GM19025 (cell line): ENCODE results near the gene ANO10.
"Not testable (repeated sequence)": the region's sequence is repeated elsewhere in the genome, so short reads cannot be mapped to it uniquely, and the experiment has no call there.

Source experiments
- ATAC-seq: cut with Tn5 transposase; IDR thresholded peaks from one replicate; pipeline ENCODE4 v1.9.1; 2021; ENCODE audit warnings: mild to moderate bottlenecking, low read depth, moderate library complexity; ENCODE audit not compliant: unreplicated experiment

The ANO10 gene

DNA sequence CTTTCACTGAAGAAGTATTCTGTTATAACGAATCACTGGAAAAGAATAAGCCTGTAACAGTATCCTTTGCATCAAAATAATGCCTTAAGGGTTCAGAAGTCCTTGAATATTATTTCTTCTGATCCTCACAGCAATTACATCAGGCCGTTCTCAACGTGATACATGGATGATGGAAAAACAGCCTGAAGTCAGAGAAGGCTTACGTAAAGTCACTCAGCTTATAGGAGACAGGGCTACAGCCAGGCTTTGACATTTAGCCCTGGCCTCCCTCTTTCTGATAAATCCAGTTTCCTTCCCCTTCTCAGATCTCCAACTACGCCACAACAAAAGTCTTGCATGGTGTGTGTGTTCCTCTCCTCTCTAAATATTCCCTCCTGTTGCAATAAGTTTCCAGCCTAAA is 131.9 kb downstream of the ANO10 start:
- no peak for ATAC-seq

DNA sequence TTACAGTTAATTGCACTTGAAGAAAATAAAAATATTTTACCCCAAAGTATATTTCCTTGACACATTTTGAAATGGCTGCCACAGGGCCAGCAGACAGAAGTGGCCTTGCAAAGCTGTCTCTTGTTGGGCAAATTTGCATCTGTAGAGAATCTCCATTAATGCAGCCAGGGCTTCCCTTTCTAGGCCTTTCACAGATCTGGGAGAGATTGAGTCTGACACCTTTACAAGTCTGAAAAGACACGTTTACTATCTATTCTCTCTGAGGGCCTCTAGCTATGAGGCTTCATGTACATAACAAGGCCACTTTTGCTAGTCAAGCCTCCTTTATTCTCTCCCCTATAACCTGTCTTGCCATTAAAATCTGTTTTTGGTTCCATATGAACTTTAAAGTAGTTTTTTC is 135.9 kb downstream of the ANO10 start:
- no peak for ATAC-seq

DNA sequence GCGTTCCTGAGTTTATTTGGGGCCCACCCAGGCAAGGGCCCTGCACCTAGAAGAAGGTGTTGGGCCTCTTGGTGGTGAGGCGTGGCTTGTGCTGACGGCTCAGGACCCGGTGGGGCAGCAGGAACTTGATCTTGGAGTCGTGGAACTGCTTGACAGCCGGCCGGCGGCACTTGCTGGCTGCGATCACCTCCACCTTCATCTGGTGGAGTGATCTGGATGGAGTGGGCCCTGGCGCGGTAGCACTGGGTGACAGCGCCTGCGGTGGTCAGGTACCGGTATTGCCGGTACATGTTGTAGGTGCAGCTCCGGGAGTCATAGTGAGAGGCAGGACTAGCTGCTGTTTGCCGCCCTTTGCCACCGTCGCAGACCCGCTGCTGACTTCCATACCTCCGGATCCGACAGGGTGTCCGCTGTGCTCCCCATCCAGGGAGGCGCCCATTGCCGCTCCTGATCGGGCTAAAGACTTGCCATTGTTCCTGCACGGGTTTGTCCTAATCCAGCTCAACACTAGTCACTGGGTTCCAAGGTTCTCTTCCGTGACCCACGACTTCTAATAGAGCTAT is 136.8 kb downstream of the ANO10 start:
- no peak for ATAC-seq

DNA sequence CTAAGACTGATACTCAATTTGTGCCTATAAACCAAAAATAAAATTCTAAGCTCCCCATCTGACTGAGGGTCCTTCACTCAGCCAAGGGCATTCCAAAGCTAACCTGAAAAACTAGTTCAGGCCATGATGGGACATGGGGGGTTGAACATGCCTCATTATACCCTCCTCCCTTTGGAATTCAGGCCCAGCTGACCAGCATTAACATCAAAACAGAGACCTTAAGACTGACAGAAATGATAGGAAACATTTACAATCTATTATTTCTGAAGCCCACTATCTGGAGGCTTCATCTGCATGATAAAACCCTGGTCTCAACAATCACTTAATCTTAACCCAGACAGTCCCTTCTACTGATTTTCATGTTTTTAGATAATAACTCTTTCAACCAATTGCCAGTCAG is 140.4 kb downstream of the ANO10 start:
- no peak for ATAC-seq

DNA sequence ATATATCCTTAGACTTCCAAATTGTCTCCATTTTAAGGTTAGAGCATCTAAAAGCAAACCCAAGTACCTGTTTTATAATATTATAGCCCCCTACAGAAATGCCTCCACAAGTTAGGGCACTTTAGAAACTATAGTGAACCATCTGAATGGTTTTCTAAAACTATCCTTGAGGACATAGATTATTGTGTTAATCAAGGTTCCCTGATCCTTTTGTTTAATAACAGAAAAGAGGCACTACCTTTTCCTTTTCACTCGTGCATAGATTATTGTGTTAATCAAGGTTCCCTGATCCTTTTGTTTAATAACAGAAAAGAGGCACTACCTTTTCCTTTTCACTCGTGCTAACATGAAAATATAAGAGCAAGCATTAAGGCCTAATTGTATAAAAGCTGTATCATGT is 143.0 kb downstream of the ANO10 start:
- ATAC-seq, result not testable (repeated sequence)

DNA sequence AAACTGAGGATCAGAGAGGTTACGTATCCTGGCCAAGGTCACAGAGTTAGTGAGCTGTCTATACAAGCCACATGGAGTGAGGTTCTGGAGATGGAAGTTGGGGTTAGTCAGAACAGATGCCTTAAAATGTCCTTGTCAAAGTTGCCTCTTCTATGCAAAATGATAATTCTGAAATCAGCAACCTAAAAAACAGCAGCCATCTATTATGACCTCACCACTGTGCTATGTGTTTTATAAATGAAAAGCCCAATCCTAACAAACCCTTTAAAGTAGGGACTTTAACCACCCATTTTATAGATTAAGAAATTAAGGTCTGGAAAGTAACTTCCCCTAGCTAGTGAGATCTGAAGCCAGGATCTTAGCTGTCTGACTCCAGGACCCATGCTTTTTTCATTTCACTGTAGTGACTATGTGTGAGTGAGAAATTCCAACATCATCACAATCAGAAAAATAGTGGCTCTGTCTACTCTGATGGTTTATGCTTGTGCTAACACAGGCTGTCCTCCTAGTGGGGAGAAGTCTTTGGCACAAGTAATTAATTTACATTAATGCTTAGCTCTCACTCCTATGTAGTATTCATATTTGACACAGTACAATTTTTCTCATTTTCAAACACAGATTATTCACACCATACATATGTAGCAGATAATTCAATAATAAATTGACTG is 143.6 kb downstream of the ANO10 start:
- no peak for ATAC-seq

DNA sequence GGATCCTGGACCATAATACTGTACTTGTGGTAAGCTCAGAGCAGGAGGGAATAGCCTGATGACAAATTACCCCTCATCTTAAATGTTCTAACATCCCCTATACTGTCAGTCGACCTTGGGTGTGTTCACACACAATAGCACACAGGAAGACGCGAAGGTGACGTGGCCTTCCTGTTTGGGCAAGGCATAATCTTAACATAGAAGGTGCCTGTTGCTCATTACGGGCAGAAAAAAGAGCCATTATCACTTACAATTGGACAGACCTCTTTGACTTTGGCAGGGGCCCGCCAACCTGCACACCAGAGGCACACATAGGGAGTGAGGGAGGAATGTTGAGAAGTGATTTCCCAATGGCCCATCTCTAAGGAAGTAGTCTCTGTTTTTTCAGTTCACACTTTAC is 144.2 kb downstream of the ANO10 start:
- ATAC-seq, result no peak

DNA sequence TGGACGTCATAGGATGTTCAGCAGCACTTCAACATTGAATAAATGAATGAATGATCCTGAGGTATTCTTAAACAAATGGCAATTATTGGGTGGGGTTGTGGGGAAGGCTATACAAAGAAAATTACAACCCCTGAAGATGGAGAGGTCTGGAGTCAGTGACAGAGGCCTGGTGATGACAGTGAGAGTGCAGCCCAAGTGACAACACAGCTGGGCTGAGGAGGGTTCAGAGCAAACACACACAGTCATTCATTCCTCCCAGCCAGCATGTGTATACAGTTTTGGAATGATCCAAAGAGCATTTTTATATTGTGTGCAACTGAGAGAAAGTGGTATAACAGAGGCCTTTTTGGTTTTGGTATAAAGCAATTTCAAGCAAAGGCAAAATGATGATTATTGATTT is 148.1 kb downstream of the ANO10 start:
- no peak for ATAC-seq

DNA sequence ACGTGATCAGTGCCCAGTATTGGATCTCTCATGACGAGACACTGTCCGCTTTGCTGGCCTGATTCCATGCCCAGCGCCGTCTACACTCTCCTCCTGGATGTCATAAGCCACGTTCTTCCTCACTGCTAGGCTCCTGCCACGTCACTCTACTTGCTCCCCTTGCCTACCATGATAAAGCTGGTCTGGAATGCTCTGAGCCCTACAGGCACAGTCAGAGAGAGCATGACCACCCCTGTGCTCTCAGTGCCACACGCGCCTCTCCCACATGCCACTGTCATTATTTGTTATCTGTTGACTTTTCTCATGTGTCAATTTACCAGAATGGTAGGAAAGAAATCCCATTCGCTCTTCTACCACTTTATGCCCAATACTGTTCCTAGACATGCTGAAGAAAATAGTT is 148.6 kb downstream of the ANO10 start:
- no peak for ATAC-seq

DNA sequence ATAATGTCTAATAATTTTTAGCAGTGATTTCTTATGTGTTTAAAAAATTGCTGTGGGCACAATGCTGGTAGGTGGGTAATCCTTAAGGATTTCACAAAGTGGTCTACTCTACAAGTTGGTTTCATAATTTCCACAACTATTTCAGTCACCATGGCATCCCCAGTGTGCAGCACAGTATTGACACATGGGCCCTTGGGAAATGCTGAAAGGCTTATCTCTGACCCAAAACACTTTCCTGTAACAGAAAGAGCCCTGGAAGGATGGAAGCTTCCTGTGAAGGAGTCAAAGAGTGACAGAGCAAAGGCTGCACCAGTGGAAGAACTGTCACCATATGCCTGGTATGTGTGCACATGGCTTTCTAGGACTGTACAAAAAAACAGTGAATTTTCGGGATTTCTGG is 153.7 kb downstream of the ANO10 start:
- no peak for ATAC-seq

DNA sequence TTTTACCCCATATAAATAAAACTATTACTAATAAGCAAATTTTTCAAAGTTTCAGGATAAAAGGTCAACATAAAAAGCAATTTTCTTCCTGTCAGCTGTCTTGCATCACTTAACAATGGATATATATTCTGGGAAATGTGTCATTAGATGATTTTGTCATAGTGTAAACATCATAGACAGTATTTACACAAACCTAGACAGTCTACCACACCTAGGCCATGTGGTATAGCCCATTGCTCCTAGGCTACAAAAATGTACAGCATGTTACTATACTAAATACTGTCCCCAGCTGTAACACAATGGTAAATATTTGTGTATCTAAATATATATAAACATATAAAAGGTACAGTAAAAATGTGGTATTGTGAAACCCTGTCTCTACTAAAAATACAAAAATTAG is 156.7 kb downstream of the ANO10 start:
- ATAC-seq, result no peak

DNA sequence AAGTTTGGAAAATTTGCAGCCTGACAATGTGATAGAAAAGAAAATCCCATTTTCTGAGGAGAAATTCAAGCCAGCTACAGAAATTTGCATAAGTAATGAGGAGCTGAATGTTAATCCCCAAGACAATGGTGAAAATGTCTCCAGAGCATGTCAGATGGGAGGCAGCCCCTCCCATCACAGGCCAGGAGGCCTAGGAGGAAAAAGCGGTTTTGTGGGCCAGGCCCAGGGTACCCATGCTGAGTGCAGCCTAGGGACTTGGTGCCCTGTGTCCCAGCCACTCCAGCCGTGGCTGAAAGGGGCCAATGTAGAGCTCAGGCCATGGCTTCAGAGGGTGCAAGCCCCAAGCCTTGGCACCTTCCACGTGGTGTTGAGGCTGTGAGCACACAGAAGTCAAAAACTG is 159.2 kb downstream of the ANO10 start:
- ATAC-seq, result not testable (repeated sequence)

DNA sequence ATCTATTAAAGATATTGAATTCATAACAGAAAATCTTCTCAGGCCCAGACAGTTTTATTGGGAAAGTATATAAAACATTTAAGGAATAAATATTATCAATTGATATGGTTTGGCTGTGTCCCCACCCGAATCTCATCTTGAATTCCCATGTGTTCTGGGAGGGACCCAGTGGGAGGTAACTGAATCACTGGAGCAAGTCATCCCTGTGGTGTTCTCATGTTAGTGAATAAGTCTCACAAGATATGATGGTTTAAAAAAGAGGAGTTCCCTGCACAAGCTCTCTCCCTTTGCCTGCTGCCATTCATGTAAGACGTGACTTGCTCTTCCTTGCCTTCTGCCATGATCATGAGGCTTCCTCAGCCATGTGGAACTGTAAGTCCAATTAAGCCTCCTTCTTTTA is 160.5 kb downstream of the ANO10 start:
- no peak for ATAC-seq

DNA sequence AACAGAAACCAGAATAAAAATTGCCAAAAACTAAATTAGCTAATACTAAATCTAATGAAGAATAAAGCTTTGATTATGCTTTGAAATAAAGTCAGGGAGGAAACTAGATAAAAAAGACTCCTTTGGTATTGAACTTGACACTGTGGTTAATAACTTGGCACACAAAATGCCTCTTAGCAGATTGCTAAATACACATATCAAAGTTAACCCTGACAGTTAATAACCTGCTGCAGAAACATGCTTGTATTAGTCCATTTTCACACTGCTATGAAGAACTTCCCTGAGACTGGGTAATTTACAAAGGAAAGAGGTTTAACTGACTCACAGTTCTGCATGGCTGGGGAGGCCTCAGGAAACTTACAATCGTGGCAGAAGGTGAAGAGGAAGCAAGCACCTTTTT is 164.8 kb downstream of the ANO10 start:
- ATAC-seq, result not testable (repeated sequence)

DNA sequence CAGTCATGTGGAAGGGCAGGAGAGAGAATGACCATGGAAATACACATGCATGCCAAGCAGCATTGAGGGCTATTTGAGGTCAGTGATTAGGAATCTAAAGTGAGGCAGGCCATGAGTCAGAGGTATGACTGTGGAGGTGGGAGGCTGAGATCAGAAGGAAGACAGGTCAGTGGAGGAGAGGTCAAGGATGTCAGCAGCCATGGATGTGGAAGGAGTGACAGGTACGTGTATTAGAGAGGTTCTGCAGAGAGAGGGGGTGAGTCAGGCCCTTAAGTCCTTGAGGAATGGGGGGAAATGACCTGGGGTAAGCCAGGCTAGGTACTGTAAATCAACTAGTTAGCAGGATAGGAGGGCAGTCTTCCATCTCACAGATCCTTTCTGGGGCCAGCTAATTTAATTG is 166.6 kb downstream of the ANO10 start:
- no peak for ATAC-seq

DNA sequence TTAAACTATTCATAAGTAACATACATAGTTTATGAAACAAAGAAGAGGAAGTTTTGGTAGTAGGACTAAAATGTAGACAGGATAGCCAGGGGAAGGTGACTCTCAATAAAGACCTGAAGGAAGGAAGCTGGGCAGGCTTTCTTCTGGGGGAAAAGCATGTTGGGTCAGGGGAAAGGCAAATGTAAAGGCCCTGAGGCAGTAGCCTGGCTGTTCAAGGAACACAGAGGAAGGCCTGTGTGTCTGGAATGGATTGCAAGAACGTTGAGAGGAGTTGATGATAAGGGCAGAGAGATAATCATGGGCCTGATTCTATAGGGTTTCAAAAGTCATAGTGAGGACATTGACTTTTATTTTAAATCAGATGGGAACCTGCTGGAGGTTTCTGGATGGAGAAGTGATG is 167.8 kb downstream of the ANO10 start:
- ATAC-seq, result no peak

DNA sequence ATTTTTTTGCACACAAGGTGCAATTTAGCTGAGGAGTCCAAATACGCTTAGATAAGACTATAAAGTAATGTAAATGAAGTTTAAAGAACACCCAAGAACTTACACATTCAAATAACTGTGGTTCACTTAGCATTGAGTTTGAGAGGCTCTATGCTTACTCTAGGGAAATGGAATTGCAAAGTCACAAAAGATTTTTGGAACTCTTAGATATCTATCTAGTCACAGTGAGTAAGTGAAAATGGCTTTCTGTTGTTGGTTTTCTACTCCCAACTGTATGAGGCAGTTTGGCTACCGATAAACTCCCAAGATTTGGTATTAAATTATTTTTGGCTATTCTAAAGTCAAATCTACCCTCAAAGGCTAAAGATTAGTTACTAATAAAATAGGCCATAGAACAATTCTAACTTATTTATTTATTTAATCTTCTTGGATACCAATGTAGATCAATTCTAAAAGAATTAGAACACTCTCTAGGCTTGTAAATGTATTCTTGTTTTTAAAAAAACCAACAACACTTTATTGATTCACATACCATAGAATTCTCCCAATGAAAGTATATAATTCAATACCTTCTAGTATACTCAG is 170.0 kb downstream of the ANO10 start:
- ATAC-seq, result no peak

DNA sequence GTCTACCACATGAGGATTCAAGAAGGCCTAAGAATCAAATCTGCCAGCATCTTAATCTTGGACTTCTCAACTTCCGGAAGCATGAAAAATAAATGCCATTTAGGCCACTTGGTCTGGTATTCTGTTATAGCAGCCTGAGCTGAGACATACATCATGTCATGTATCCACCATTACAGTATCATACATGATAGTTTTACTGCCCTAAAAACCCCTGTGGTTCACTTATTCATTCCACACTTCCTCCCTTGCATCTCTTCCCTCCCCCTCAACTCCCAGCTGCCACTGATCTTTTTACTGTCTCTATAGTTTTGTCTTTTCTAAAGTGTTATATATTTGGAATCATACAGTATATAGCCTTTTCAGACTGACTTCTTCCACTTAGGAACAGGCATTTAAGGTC is 173.7 kb downstream of the ANO10 start:
- ATAC-seq, result no peak

DNA sequence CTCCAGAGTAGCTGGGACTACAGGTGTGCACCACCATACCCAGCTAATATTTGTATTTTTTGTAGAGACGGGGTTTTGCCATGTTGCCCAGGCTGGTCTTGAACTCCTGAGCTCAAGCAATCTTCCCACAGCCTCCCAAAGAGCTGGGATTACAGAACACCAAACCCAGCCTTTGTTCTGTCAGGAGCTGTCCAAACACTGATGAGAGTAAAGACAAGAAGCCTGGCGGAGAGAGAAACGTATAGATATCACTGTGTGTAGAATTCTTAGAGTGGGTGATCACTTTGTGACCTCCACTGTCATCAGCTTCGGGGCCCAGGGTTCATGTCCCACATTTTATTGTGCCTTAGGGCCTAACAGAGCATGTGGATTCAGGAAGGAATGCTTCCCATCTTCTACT is 176.0 kb downstream of the ANO10 start:
- ATAC-seq, result no peak

DNA sequence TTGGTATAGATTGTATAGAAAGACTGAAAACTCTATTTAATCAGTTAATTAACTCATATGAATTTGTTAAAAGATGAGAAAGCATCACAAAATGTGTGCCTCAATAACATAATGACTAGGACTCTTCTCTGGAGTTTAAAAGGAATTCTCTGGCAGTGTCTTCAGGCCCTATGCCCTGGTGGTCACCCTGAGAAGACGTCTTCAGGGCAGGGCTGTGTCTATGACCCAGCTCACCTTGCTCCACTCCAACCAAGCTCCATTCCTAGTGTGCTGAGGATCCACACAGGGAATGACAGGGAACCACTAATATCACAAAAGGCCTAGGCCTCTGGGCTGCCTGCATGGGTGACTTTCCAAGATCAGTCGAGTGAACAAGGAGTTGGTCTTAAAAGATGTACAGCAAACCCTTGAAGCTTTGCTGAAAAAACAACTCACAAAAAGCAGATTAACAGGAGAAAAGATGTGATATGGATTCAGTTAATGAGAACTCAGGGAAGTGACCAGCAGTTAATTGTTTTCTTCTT is 178.9 kb downstream of the ANO10 start:
- no peak for ATAC-seq

DNA sequence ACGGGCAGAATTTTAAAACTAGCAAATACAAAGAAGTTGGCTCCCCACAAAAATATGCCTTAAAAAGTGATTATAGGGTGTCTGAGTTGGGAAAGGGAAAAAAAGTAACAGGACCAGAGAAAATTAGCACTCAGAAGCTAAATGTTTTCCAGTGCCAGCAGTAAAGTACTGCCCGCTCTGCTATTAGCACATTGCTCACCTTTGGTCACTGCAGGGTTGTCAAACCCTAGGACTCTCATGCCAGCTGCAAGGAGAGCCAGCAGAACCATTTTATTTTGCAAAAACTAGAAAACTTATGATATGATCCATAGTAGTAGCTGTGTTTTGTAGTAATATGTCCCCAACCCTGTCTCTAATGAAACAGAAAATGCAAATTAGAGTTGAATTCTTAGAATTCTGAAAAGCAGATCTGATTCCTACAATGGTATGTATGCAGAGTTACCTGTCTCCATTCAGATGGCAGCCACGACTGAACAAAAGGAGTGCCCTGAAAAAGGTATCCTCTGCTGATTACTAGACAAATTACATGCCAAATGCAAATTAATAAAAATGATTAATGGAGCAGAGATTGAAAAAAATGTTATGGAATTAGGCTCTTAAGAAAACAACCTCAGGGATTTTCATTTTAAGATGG is 185.2 kb downstream of the ANO10 start:
- ATAC-seq, result no peak

DNA sequence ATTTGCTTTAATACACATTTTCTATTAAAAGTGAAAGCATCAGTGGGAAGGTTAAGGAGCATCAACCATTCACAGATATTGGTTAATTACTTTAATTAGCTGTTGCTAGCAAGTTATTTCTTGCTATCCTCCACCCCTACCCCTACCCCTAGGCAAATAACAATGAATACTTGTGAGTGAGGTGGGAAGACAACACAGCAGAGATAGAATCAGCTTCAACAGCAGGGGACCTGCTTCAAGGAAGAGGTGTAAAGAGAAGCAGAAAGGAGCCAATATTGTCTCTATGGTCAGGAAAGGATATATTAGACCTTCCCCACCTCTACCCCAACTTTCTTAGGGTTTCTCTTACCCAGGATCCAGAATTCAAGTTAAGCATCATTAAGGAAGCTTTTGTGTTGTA is 186.1 kb downstream of the ANO10 start:
- ATAC-seq, result no peak
